ENCODE data around the gene EID3.

EID3 gene

DNA sequence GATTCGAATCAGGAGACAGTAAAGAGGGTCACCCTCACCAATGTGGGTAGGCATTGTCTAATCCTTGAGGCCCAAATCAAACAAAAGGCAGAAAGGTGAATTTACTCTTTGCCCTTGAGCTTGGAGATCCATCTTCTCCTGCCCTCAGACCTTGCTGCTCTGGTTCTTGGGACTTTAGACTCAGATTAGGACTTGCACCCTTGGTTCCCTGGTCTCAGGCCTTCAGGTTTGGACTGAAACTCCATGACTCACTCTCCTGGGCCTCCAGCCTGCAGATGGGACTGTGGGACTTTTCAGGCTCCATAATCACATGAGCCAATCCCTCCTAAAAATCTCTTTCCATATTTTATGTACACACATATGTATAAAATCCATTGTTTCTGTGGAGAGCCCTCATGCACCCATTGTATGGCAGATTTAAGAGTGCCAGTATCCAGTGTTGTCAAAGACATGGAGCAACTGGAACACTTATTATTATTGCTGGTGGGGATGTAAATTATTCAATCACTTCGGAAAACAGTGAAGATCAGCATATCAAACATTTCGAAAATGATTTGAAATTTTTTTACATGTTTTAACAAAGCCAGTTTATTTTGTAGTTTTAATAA, 48.7 kb downstream of the EID3 start:
- no peak overlapping the region for H3K4me3 ChIP-seq (ENCODE audit: low read length)
- no peak overlapping the region for H3K4me2 ChIP-seq (ENCODE audit: low read length)
- no peaks in the 10 kb centered on the region for H3K4me1 ChIP-seq (ENCODE audit: low read length)
- no peak overlapping the region for H3K9ac ChIP-seq (ENCODE audit: low read length)
- no peaks in the 10 kb centered on the region for H3K9me3 ChIP-seq (ENCODE audit: insufficient read depth, low read length)
- H4K20me1 ChIP-seq (ENCODE audit: insufficient read depth, low read length) = peaks cover 2% of the 10 kb centered on the region; the same call in 1 of the 2 replicates
- peaks cover 43% of the 10 kb centered on the region for H3K36me3 ChIP-seq (replicated peaks; ENCODE audit: low read depth, low read length)
- TF ChIP-seq EZH2phosphoT487 (IDR thresholded peaks at IDR 0.05; ENCODE audit: low read depth) (no peak), CTCF (IDR thresholded peaks at IDR 0.05; ENCODE audit: low read depth, low read length) (no peak)
- no peaks in the 10 kb centered on the region for H3K27me3 ChIP-seq (ENCODE audit: low read depth, low read length)
- no peak overlapping the region for H3K27ac ChIP-seq (ENCODE audit: low read length)
- no peak overlapping the region for H2AFZ ChIP-seq (ENCODE audit: low read depth, low read length)
- H3K79me2 ChIP-seq (ENCODE audit: low read length) = peaks cover 4% of the 10 kb centered on the region

- Histone ChIP-seq H3K9ac (ENCODE audit: low read length) (no peak overlapping the region), H3K27me3 (ENCODE audit: low read depth, low read length) (no peaks in the 10 kb centered on the region), H3K4me1 (ENCODE audit: low read length) (no peaks in the 10 kb centered on the region), H4K20me1 (ENCODE audit: insufficient read depth, low read length) (peaks cover 2% of the 10 kb centered on the region; the same call in 1 of the 2 replicates), H3K9me3 (ENCODE audit: insufficient read depth, low read length) (no peaks in the 10 kb centered on the region), H3K79me2 (ENCODE audit: low read length) (peaks cover 4% of the 10 kb centered on the region), H3K4me3 (ENCODE audit: low read length) (no peak overlapping the region), H2AFZ (ENCODE audit: low read depth, low read length) (no peak overlapping the region), H3K36me3 (replicated peaks; ENCODE audit: low read depth, low read length) (peaks cover 35% of the 10 kb centered on the region), H3K4me2 (ENCODE audit: low read length) (no peak overlapping the region), H3K27ac (ENCODE audit: low read length) (no peak overlapping the region)
- no peak for TF ChIP-seq EZH2phosphoT487 (IDR thresholded peaks at IDR 0.05; ENCODE audit: low read depth)
- no peak for TF ChIP-seq CTCF (IDR thresholded peaks at IDR 0.05; ENCODE audit: low read depth, low read length)
Observed at GRCh38 chr12:104353012-104353981, 49.8 kb downstream of the EID3 start.

DNA sequence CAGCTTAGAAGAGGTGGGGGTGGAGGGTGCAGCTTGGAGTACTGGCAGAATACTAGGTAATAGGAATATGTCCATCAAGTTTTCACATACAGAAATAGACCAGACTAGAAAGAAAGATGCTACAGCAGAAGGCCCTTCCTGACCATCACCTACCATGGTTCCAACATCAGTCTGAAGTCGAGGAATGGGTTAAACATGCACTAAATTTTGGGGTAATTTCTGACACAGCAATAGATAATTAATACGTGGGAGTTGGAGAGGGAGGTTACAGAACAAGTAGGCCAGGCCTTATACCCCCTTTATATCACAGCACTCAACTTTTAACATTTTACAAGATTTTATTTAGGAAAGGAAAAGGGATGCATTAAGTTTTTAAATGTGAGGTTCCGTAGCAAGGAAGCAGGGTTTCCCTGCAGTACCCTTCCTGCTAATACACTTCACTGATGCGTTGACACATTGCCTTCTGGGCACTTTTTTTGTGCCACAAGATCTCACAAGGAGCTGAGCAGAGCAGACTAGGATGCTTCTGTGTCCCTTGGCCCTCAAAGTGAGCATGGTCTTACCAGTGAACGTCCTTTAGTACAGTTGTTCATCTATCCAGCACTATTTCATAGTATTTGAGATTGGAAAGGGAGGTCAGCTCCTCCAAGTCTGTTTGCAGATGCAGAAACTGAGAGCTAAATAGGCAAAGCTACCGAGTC, 50.8 kb downstream of the EID3 start:
- Histone ChIP-seq H2AFZ (ENCODE audit: low read depth, low read length) (no peak overlapping the region), H3K27me3 (ENCODE audit: low read depth, low read length) (no peaks in the 10 kb centered on the region), H3K4me2 (ENCODE audit: low read length) (no peak overlapping the region), H3K9me3 (ENCODE audit: insufficient read depth, low read length) (no peaks in the 10 kb centered on the region), H3K4me1 (ENCODE audit: low read length) (no peaks in the 10 kb centered on the region), H3K36me3 (replicated peaks; ENCODE audit: low read depth, low read length) (peaks cover 26% of the 10 kb centered on the region), H3K4me3 (ENCODE audit: low read length) (no peak overlapping the region), H3K79me2 (ENCODE audit: low read length) (peaks cover 4% of the 10 kb centered on the region), H3K9ac (ENCODE audit: low read length) (no peak overlapping the region), H4K20me1 (ENCODE audit: insufficient read depth, low read length) (peaks cover 2% of the 10 kb centered on the region; the same call in 1 of the 2 replicates), H3K27ac (ENCODE audit: low read length) (no peak overlapping the region)
- no peak for TF ChIP-seq EZH2phosphoT487 (IDR thresholded peaks at IDR 0.05; ENCODE audit: low read depth)
- TF ChIP-seq CTCF (IDR thresholded peaks at IDR 0.05; ENCODE audit: low read depth, low read length) = no peak
